ENCODE data around the gene KLHL10.
"Not testable (repeated sequence)": the region's sequence is repeated elsewhere in the genome, so short reads cannot be mapped to it uniquely, and the experiment has no call there.

The KLHL10 gene

GRCh38 chr17:41848788-41849187 lies 11.2 kb downstream of the KLHL10 start:
- no peaks in the 10 kb centered on the region for H3K9me2 ChIP-seq (ENCODE audit: low read depth, low read length)

GRCh38 chr17:41849251-41849990 lies 11.8 kb downstream of the KLHL10 start:
- peaks cover 42% of the 10 kb centered on the region for H3K36me3 ChIP-seq (ENCODE audit: insufficient read depth, low read length)
- TF ChIP-seq CTCF (IDR thresholded peaks at IDR 0.05; ENCODE audit: low read length), result no peak
- no peak for TF ChIP-seq EZH2 (IDR thresholded peaks at IDR 0.05; ENCODE audit: borderline replicate concordance, low read length)
- H4K20me1 ChIP-seq (ENCODE audit: insufficient read depth, low read length), result peaks cover 4% of the 10 kb centered on the region; the same call in 1 of the 2 replicates
- peaks cover 16% of the 10 kb centered on the region for H3K79me2 ChIP-seq (ENCODE audit: insufficient read depth, low read length)
- no peak overlapping the region for H3K27ac ChIP-seq (ENCODE audit: low read depth, low read length, poor library complexity, severe bottlenecking)
- H2AFZ ChIP-seq (ENCODE audit: low read length), result no peak overlapping the region
- H3K9ac ChIP-seq (ENCODE audit: low read length), result peak overlapping the region; percentile 11; the same call in 1 of the 2 replicates
- H3F3A ChIP-seq (ENCODE audit: insufficient read depth, low read length), result no peaks in the 10 kb centered on the region
- peak overlapping the region; percentile 21; the same call in 1 of the 2 replicates for H3K4me2 ChIP-seq (ENCODE audit: low read length)
- H3K9me3 ChIP-seq (ENCODE audit: low read length), result no peaks in the 10 kb centered on the region
- H3K4me1 ChIP-seq (ENCODE audit: insufficient read depth, low read length, severe bottlenecking), result peaks cover 28% of the 10 kb centered on the region
- H3K4me3 ChIP-seq (ENCODE audit: low read depth, low read length, poor library complexity, severe bottlenecking), result no peak overlapping the region
- no peaks in the 10 kb centered on the region for H3K27me3 ChIP-seq (ENCODE audit: insufficient read depth, low read length)
- no peaks in the 10 kb centered on the region for H3K9me2 ChIP-seq (ENCODE audit: low read depth, low read length)

More at GRCh38 chr17:41848788-41849187, 11.2 kb downstream of the KLHL10 start:
- TF ChIP-seq EZH2 (IDR thresholded peaks at IDR 0.05; ENCODE audit: borderline replicate concordance, low read length) (no peak), CTCF (IDR thresholded peaks at IDR 0.05; ENCODE audit: low read length) (no peak)
- Histone ChIP-seq H3K36me3 (ENCODE audit: insufficient read depth, low read length) (peaks cover 36% of the 10 kb centered on the region), H4K20me1 (ENCODE audit: insufficient read depth, low read length) (peaks cover 4% of the 10 kb centered on the region; the same call in 1 of the 2 replicates), H3K9me3 (ENCODE audit: low read length) (no peaks in the 10 kb centered on the region), H3F3A (ENCODE audit: insufficient read depth, low read length) (no peaks in the 10 kb centered on the region), H3K4me2 (ENCODE audit: low read length) (no peak overlapping the region), H2AFZ (ENCODE audit: low read length) (no peak overlapping the region), H3K4me3 (ENCODE audit: low read depth, low read length, poor library complexity, severe bottlenecking) (no peak overlapping the region), H3K27me3 (ENCODE audit: insufficient read depth, low read length) (no peaks in the 10 kb centered on the region), H3K4me1 (ENCODE audit: insufficient read depth, low read length, severe bottlenecking) (peaks cover 28% of the 10 kb centered on the region), H3K9ac (ENCODE audit: low read length) (no peak overlapping the region), H3K27ac (ENCODE audit: low read depth, low read length, poor library complexity, severe bottlenecking) (no peak overlapping the region), H3K79me2 (ENCODE audit: insufficient read depth, low read length) (peaks cover 16% of the 10 kb centered on the region)

- H3K36me3 ChIP-seq (ENCODE audit: insufficient read depth, low read length), result peaks cover 50% of the 10 kb centered on the region
- H3K27ac ChIP-seq (ENCODE audit: low read depth, low read length, poor library complexity, severe bottlenecking); H3K9ac ChIP-seq (ENCODE audit: low read length): not testable (repeated sequence)
Observed at GRCh38 chr17:41851382-41851781, 13.8 kb downstream of the KLHL10 start.

More at GRCh38 chr17:41851382-41851781, 13.8 kb downstream of the KLHL10 start:
- not testable (repeated sequence) for H3K4me2 ChIP-seq (ENCODE audit: low read length); H4K20me1 ChIP-seq (ENCODE audit: insufficient read depth, low read length); H3K9me2 ChIP-seq (ENCODE audit: low read depth, low read length); H3K9me3 ChIP-seq (ENCODE audit: low read length); H3F3A ChIP-seq (ENCODE audit: insufficient read depth, low read length); H2AFZ ChIP-seq (ENCODE audit: low read length); H3K27me3 ChIP-seq (ENCODE audit: insufficient read depth, low read length); H3K4me3 ChIP-seq (ENCODE audit: low read depth, low read length, poor library complexity, severe bottlenecking)
- peaks cover 28% of the 10 kb centered on the region for H3K4me1 ChIP-seq (ENCODE audit: insufficient read depth, low read length, severe bottlenecking)
- peaks cover 18% of the 10 kb centered on the region for H3K79me2 ChIP-seq (ENCODE audit: insufficient read depth, low read length)
